ENCODE measurements around the gene FCGR2B.
"Not testable (repeated sequence)": the region's sequence is repeated elsewhere in the genome, so short reads cannot be mapped to it uniquely, and the experiment has no call there.

- TF ChIP-seq ZFP30 (CRISPR knock-in tag; IDR thresholded peaks at IDR 0.05); PATZ1 (CRISPR knock-in tag; IDR thresholded peaks at IDR 0.05; ENCODE audit: borderline replicate concordance); ZNF565 (CRISPR knock-in tag; conservative IDR thresholded peaks at IDR 0.05; ENCODE audit: low read depth); ISL1 (CRISPR knock-in tag; IDR thresholded peaks at IDR 0.05); ARNTL (CRISPR knock-in tag; IDR thresholded peaks at IDR 0.05; ENCODE audit: borderline replicate concordance, low read depth); CSDC2 (CRISPR knock-in tag; IDR thresholded peaks at IDR 0.05); TOX (CRISPR knock-in tag; IDR thresholded peaks at IDR 0.05; ENCODE audit: borderline replicate concordance): not testable (repeated sequence)
Measured at GRCh38 chr1:161653971-161654370, 9.0 kb upstream of the FCGR2B start.

Data from SK-N-SH treated with all-trans-retinoic acid at 6 μM for 48 hours (cell line).